ENCODE results near the gene RABL6. TPM values are rescaled to one million over a fixed set of nuclear protein-coding genes. Genes with fewer than 3 reads are reported as not detected.

RABL6 gene
- total RNA-seq, 1 donor: 36.4 TPM

GRCh38 chr9:136815422-136815782, 7.7 kb downstream of the RABL6 start:
- Histone ChIP-seq H3K4me3 (ENCODE audit: low read length) (no peak overlapping the region), H3K4me1 (ENCODE audit: insufficient read depth, low read length) (peaks cover 5% of the 10 kb centered on the region), H3K27me3 (ENCODE audit: insufficient read depth, low read length) (no peaks in the 10 kb centered on the region), H3K9me3 (ENCODE audit: low read depth, low read length) (no peaks in the 10 kb centered on the region)

GRCh38 chr9:136820971-136821825, 13.4 kb downstream of the RABL6 start:
- H3K9me3 ChIP-seq (ENCODE audit: low read depth, low read length): no peaks in the 10 kb centered on the region
- H3K4me3 ChIP-seq (ENCODE audit: low read length): no peak overlapping the region
- H3K4me1 ChIP-seq (ENCODE audit: insufficient read depth, low read length): peaks cover 7% of the 10 kb centered on the region
- H3K27me3 ChIP-seq (ENCODE audit: insufficient read depth, low read length): no peaks in the 10 kb centered on the region

GRCh38 chr9:136821826-136822544, 14.2 kb downstream of the RABL6 start:
- H3K4me3 ChIP-seq (ENCODE audit: low read length): no peak overlapping the region
- no peaks in the 10 kb centered on the region for H3K9me3 ChIP-seq (ENCODE audit: low read depth, low read length)
- H3K4me1 ChIP-seq (ENCODE audit: insufficient read depth, low read length): peaks cover 7% of the 10 kb centered on the region
- H3K27me3 ChIP-seq (ENCODE audit: insufficient read depth, low read length): no peaks in the 10 kb centered on the region

- Histone ChIP-seq H3K4me3 (ENCODE audit: low read length) (no peak overlapping the region), H3K27me3 (ENCODE audit: insufficient read depth, low read length) (no peaks in the 10 kb centered on the region), H3K4me1 (ENCODE audit: insufficient read depth, low read length) (peaks cover 7% of the 10 kb centered on the region), H3K9me3 (ENCODE audit: low read depth, low read length) (no peaks in the 10 kb centered on the region)
Measured at GRCh38 chr9:136823136-136824046, 15.6 kb downstream of the RABL6 start.

- H3K4me1 ChIP-seq (ENCODE audit: insufficient read depth, low read length): peaks cover 7% of the 10 kb centered on the region
- no peaks in the 10 kb centered on the region for H3K9me3 ChIP-seq (ENCODE audit: low read depth, low read length)
- no peak overlapping the region for H3K4me3 ChIP-seq (ENCODE audit: low read length)
- no peaks in the 10 kb centered on the region for H3K27me3 ChIP-seq (ENCODE audit: insufficient read depth, low read length)
Measured at GRCh38 chr9:136824496-136825225, 16.9 kb downstream of the RABL6 start.

GRCh38 chr9:136825295-136826187, 17.8 kb downstream of the RABL6 start:
- H3K27me3 ChIP-seq (ENCODE audit: insufficient read depth, low read length): no peaks in the 10 kb centered on the region
- no peaks in the 10 kb centered on the region for H3K9me3 ChIP-seq (ENCODE audit: low read depth, low read length)
- H3K4me3 ChIP-seq (ENCODE audit: low read length): no peak overlapping the region
- peaks cover 7% of the 10 kb centered on the region for H3K4me1 ChIP-seq (ENCODE audit: insufficient read depth, low read length)

- H3K27me3 ChIP-seq (ENCODE audit: insufficient read depth, low read length): no peaks in the 10 kb centered on the region
- peaks cover 3% of the 10 kb centered on the region for H3K4me1 ChIP-seq (ENCODE audit: insufficient read depth, low read length)
- H3K9me3 ChIP-seq (ENCODE audit: low read depth, low read length): no peaks in the 10 kb centered on the region
- no peak overlapping the region for H3K4me3 ChIP-seq (ENCODE audit: low read length)
Measured at GRCh38 chr9:136826188-136826541, 18.4 kb downstream of the RABL6 start.

GRCh38 chr9:136826703-136827582, 19.2 kb downstream of the RABL6 start:
- no peaks in the 10 kb centered on the region for H3K4me1 ChIP-seq (ENCODE audit: insufficient read depth, low read length)

GRCh38 chr9:136827794-136828473, 20.2 kb downstream of the RABL6 start:
- Histone ChIP-seq H3K4me3 (ENCODE audit: low read length) (no peak overlapping the region), H3K9me3 (ENCODE audit: low read depth, low read length) (no peaks in the 10 kb centered on the region), H3K27me3 (ENCODE audit: insufficient read depth, low read length) (no peaks in the 10 kb centered on the region), H3K4me1 (ENCODE audit: insufficient read depth, low read length) (no peaks in the 10 kb centered on the region)

More at GRCh38 chr9:136826703-136827582, 19.2 kb downstream of the RABL6 start:
- Histone ChIP-seq H3K27me3 (ENCODE audit: insufficient read depth, low read length) (no peaks in the 10 kb centered on the region), H3K4me3 (ENCODE audit: low read length) (no peak overlapping the region), H3K9me3 (ENCODE audit: low read depth, low read length) (no peaks in the 10 kb centered on the region)

GRCh38 chr9:136828474-136829140, 20.9 kb downstream of the RABL6 start:
- Histone ChIP-seq H3K4me3 (ENCODE audit: low read length) (no peak overlapping the region), H3K9me3 (ENCODE audit: low read depth, low read length) (no peaks in the 10 kb centered on the region), H3K27me3 (ENCODE audit: insufficient read depth, low read length) (no peaks in the 10 kb centered on the region), H3K4me1 (ENCODE audit: insufficient read depth, low read length) (no peaks in the 10 kb centered on the region)

- no peak overlapping the region for H3K4me3 ChIP-seq (ENCODE audit: low read length)
- H3K27me3 ChIP-seq (ENCODE audit: insufficient read depth, low read length): no peaks in the 10 kb centered on the region
- no peaks in the 10 kb centered on the region for H3K4me1 ChIP-seq (ENCODE audit: insufficient read depth, low read length)
- H3K9me3 ChIP-seq (ENCODE audit: low read depth, low read length): no peaks in the 10 kb centered on the region
Measured at GRCh38 chr9:136829412-136829811, 21.7 kb downstream of the RABL6 start.
